Skeletal muscle satellite cell (primary cell): Measurements from ENCODE around the gene ATXN7L1.
A peak's percentile ranks its signal among the peaks of the same experiment; 100 is the strongest.

Experiments used
- H3K27me3 ChIP-seq: 2 replicates; pipeline ENCODE4 v1.7.0; 2013; ENCODE audit warnings: low read length; ENCODE audit not compliant: control insufficient read depth, insufficient read depth
- H3K36me3 ChIP-seq: 2 replicates; pipeline ENCODE4 v1.7.0; 2013; ENCODE audit warnings: mild to moderate bottlenecking, control low read depth, low read length; ENCODE audit not compliant: insufficient read depth
- H3K4me1 ChIP-seq: 2 replicates; pipeline ENCODE4 v1.7.0; 2013; ENCODE audit warnings: low read length; ENCODE audit not compliant: control insufficient read depth, insufficient read depth
- H3K4me2 ChIP-seq: 2 replicates; pipeline ENCODE4 v1.7.0; 2013; ENCODE audit warnings: mild to moderate bottlenecking, low read length
- H3K4me3 ChIP-seq: 2 replicates; pipeline ENCODE4 v1.7.0; 2013; ENCODE audit warnings: low read length
- H3K9ac ChIP-seq: 2 replicates; pipeline ENCODE4 v1.7.0; 2013; ENCODE audit warnings: mild to moderate bottlenecking, low read depth, low read length, moderate library complexity
- H3K9me3 ChIP-seq: replicated peaks from 2 replicates; pipeline ENCODE4 v1.7.0; 2013; ENCODE audit warnings: mild to moderate bottlenecking, control low read depth, low read length

ATXN7L1 gene

DNA sequence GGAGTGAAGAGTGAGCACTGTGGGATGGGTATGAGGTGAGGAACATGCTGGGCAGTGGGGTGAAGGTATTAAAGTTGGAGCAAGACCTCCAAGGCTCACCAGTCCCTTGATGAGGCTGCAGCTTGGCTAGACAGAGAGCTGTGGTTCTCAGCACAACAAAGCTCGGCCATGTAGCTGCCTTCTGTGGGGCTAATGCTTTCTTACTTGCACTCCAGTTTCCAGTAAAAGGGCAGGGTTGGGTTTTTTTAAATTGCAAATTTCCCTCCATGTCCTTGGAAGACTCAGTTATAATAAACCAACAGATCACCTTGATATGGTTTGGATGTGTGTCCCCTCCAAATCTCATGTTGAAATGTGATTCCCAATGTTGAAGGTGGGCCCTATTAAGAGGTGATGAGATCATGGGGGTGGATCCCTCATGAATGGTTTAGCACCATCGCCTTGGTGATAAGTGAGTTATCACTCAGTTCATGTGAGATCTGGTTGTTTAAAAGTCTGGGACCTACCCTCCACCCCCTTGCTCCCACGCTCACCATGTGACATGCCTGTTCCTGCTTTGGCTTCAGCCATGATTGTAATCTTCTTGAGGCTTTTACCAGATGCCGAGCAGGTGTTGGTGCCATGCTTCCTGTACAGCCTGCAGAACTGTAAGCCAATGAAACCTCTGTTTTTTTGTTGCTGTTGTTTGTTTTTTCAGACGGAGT is 55.9 kb downstream of the ATXN7L1 start:
- Histone ChIP-seq H3K9me3 (no peaks in the 10 kb centered on the region), H3K4me3 (no peak overlapping the region), H3K9ac (no peak overlapping the region), H3K4me2 (no peak overlapping the region), H3K4me1 (peaks cover 9% of the 10 kb centered on the region), H3K36me3 (no peaks in the 10 kb centered on the region), H3K27me3 (no peaks in the 10 kb centered on the region)

DNA sequence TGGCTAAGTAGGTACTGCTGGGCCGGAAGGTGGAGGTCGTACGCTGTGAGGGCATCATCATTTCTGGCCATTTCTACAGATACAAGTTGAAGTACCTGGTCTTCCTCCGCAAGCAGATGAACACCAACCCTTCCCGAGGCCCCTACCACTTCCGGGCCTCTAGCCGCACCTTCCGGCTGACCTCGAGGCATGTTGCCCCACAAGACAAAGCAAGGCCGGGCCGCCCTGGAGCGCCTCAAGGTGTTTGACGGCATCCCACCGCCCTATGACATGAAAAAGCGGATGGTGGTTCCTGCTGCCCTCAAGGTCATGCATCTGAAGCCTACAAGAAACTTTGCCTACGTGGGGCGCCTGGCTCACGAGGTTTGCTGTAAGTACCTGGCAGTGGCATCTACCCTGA is 56.8 kb downstream of the ATXN7L1 start:
- Histone ChIP-seq H3K4me2 (no peak overlapping the region), H3K27me3 (no peaks in the 10 kb centered on the region), H3K9ac (no peak overlapping the region), H3K36me3 (no peaks in the 10 kb centered on the region), H3K9me3 (no peaks in the 10 kb centered on the region), H3K4me3 (no peak overlapping the region), H3K4me1 (peaks cover 11% of the 10 kb centered on the region)

DNA sequence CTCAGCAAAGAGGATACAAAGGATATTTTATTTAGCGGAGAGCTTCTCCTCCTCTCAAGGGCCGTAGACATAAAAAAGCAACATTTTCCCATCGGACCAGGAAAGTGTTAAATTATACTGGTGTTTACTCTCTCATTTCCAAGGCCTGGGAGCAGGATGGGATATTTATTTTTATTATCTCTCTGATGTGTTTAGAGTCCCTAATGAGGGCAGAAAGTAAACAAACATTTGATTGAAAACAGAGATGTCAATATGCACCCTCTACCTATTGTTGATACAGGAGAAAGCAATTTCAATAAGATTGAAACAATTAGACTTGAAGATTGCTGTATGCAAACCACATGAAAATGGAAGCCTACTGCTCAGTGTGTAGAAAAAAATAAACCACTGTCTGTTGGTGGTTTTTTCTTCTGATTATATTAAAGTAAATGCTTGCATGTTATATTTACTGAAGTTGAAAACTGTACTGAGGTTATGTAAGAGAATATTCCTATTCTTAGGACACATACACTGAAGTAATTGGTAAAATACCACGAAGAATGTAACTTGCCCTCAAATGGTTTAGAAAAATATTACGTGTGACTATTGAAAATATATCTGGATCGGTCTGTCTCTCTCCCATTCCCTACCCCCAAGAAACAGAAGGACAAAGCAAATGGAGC is 59.3 kb downstream of the ATXN7L1 start:
- H3K4me1 ChIP-seq: peaks cover 11% of the 10 kb centered on the region

DNA sequence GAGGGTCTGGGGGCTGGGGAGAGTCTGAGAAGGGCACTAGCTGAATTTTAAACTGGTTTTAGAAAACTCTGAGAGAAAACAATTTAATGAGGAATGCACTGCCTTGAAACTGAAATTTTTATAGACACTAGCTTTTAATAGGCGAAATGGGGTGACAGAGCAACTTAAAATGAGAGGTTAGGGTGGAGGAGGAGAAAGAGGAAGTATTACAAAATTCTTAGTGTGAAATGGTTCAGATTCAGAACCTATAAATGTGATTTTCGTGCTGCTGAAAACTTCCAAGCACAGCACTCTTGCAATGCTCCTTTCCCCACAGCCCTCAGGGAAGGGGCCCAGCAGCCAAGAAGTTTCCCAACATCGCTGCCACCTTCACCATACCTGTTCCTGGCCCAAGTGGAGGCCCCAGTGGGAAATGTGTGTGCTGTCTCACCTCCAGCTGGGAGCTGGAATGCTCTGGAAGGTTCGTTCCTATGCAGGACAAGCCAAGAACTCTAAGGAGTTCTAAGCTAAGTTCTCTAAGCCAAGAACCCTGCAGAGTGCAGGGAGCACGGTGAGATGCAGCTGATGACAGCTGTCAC is 60.0 kb downstream of the ATXN7L1 start:
- no peak overlapping the region for H3K4me2 ChIP-seq
- peaks cover 11% of the 10 kb centered on the region for H3K4me1 ChIP-seq
- H3K27me3 ChIP-seq: no peaks in the 10 kb centered on the region
- no peaks in the 10 kb centered on the region for H3K36me3 ChIP-seq
- H3K4me3 ChIP-seq: no peak overlapping the region
- H3K9me3 ChIP-seq: no peaks in the 10 kb centered on the region
- H3K9ac ChIP-seq: no peak overlapping the region

More for the DNA sequence above, 59.3 kb downstream of the ATXN7L1 start:
- H3K9me3 ChIP-seq: no peaks in the 10 kb centered on the region
- no peak overlapping the region for H3K4me2 ChIP-seq
- H3K9ac ChIP-seq: no peak overlapping the region
- no peaks in the 10 kb centered on the region for H3K36me3 ChIP-seq
- no peaks in the 10 kb centered on the region for H3K27me3 ChIP-seq
- H3K4me3 ChIP-seq: no peak overlapping the region

DNA sequence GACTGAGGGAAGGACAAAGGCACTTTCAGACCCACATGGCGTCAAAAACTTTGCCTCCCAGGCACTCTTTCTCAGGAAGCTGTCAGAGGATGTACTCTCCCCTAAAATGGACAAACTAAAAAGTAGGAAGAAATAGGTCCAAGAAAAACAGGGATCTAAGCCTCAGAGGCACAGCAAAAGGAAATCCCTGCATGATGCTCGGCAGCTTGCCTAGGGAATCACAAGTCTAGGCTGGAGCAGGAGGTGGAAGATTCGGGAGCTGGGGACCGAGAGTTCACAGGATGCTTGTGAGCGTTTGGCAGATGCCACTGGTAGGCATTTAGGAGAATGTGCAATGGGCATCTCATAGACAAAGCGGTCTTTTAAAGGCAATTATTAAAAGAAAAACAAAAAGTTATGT is 60.8 kb downstream of the ATXN7L1 start:
- no peak overlapping the region for H3K4me3 ChIP-seq

DNA sequence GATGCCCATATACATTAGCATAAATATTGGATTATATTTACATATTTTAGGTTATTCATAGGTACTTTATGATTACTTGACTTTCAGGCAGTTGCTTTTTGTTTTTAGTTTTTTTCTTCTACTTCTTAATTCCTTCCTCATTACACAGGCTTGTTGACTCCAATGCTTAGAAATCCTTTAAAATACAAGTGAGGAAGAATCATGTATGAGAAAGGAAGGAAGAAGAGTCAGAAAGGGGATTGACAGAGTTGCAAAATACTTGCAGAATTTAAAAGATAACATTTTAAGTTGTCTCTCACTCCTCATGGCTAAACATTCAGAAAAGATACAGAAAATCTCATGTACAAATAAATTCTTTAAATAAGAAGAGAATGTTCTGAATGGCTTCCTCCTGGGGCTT is 61.9 kb downstream of the ATXN7L1 start:
- H3K9me3 ChIP-seq: no peaks in the 10 kb centered on the region
- no peak overlapping the region for H3K9ac ChIP-seq
- H3K36me3 ChIP-seq: no peaks in the 10 kb centered on the region
- no peaks in the 10 kb centered on the region for H3K27me3 ChIP-seq
- no peak overlapping the region for H3K4me2 ChIP-seq
- H3K4me3 ChIP-seq: no peak overlapping the region
- peaks cover 12% of the 10 kb centered on the region for H3K4me1 ChIP-seq

More for the DNA sequence above, 60.8 kb downstream of the ATXN7L1 start:
- no peaks in the 10 kb centered on the region for H3K9me3 ChIP-seq
- H3K4me2 ChIP-seq: no peak overlapping the region
- H3K4me1 ChIP-seq: peaks cover 11% of the 10 kb centered on the region
- no peaks in the 10 kb centered on the region for H3K36me3 ChIP-seq
- no peaks in the 10 kb centered on the region for H3K27me3 ChIP-seq
- no peak overlapping the region for H3K9ac ChIP-seq

DNA sequence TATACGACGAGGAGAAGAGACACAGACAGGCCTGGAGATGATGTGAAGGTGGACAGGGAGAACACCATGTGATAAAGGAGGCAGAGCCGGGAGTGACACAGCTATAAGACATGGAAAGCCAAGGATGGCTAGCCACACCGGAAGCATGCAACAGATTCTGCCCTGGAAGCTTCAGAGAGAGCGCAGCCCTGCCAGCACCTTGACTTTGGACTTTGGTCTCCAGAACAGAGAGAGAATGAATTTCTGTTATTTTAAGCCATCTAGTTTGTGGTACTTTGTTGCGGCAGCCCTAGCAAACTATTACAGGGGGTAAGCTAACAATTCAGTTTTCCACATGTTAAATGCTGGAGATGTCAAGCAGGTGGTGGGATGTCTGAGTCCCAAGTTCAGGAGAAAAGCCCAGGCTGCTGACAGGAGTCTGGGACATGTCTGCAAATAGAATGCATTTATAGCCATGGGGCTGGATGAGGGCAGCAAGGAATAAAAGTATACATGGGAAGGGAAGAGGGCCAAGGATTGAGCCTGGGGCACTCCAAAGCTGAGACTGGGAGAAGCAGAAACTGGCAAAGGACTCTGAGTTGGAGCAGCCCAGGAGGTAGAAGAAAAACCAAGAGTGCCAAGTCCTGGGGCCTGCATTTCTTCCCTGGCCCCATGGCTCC is 65.1 kb downstream of the ATXN7L1 start:
- H3K4me3 ChIP-seq: no peak overlapping the region
- peaks cover 26% of the 10 kb centered on the region for H3K4me1 ChIP-seq
- H3K4me2 ChIP-seq: no peak overlapping the region
- H3K9me3 ChIP-seq: no peaks in the 10 kb centered on the region
- no peaks in the 10 kb centered on the region for H3K27me3 ChIP-seq
- no peak overlapping the region for H3K9ac ChIP-seq
- no peaks in the 10 kb centered on the region for H3K36me3 ChIP-seq

DNA sequence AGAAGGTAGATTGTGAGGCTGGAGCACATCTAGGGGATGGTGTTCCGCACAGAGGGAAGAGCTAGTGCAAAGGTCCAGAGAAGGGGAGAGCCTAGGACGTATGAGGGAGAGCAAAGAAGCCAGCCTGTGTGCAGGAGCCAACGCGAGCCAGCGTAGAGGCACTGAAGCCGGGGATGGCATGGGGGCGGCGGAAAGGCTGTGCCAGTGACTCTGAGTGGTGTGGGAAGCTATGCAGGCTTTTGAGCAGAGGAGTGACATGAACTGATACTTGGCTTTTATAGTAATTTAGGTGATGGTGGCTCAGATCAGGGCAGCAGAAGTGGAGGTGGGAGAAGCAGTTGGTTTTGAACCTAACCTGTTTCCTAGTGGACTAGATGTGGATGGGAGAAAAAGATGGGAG is 65.8 kb downstream of the ATXN7L1 start:
- H3K9ac ChIP-seq: no peak overlapping the region
- no peaks in the 10 kb centered on the region for H3K36me3 ChIP-seq
- no peaks in the 10 kb centered on the region for H3K9me3 ChIP-seq
- no peak overlapping the region for H3K4me3 ChIP-seq
- no peaks in the 10 kb centered on the region for H3K27me3 ChIP-seq
- H3K4me2 ChIP-seq: no peak overlapping the region
- peaks cover 27% of the 10 kb centered on the region for H3K4me1 ChIP-seq

DNA sequence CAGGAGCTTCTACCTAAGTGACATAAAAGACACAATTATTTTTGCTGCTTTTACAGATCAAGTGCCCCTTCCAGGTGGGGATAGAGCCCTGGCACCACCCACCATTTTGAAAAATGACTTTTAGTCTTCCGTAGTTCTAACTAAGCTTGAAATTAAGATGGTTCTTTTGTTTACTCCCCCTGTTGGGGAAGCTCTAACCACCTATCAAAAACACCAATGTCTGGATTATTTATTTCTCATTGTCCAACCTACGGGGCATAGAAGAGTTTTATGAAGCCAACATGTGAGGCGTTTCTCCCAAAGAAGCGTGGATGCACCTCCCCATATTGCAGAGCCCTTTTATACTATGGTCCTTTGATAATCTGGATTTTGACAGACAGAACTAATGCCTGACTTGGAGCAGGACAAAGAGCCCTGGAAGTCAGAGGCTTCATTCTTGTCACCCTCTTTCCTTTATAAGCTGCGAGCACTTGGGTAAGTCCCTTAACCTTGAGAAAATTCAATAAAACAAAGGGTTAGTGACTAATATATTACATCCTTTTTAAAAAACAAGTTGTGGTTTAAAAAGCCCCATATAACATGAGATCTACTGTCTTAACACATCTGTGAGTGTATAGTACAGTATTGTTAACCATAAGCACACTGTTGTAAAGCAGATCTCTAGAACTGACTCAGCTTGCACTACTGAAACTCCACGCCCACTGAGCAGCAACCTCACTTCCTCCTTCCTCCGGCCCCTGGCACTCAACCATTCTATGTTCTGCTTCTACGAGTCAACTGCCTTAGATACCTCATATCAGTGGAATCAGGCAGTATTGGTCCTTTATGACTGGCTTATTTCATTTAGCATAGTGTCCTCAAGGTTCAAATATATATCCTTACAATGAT is 67.5 kb downstream of the ATXN7L1 start:
- Histone ChIP-seq H3K4me2 (peak overlapping the region; percentile 4), H3K4me3 (no peak overlapping the region), H3K36me3 (no peaks in the 10 kb centered on the region), H3K9me3 (no peaks in the 10 kb centered on the region), H3K9ac (no peak overlapping the region), H3K4me1 (peaks cover 33% of the 10 kb centered on the region), H3K27me3 (no peaks in the 10 kb centered on the region)

DNA sequence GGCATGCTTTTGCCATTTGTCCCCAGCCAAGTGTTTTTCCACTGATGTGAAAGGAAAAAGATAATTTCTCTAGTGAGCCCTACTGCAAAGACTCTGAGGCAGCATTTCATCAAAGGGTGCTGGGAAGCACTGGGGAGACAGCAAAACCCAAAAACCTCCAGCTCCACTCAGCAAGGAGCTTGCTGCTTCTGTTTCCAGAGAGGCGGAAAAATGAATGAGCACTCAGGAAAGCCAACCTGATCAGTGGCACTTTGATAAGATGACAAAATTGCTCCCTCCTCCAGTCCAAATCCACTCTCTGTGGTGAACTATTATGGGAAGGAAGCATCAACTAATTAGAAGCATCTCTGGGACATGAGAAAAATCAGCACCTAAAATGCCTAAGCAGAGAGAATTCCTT is 68.2 kb downstream of the ATXN7L1 start:
- Histone ChIP-seq H3K27me3 (no peaks in the 10 kb centered on the region), H3K36me3 (no peaks in the 10 kb centered on the region), H3K4me3 (no peak overlapping the region), H3K4me2 (no peak overlapping the region), H3K9ac (no peak overlapping the region), H3K4me1 (peaks cover 33% of the 10 kb centered on the region), H3K9me3 (no peaks in the 10 kb centered on the region)

DNA sequence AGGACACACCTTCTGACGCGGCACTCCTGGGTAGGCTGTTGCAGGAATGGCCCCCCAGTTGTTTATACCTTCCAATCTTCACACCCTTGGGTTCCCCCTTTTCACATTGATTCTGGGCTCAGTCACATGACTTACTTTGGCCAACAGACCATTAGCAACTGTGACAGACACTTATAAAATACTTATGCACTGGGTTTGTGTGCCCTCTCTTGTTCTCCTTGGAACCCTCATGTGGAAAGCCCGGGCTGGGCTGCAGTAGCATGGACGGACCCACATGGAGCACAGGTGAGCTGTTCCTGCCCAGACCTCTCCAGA is 69.0 kb downstream of the ATXN7L1 start:
- Histone ChIP-seq H3K36me3 (no peaks in the 10 kb centered on the region), H3K4me2 (no peak overlapping the region), H3K27me3 (no peaks in the 10 kb centered on the region), H3K9ac (no peak overlapping the region), H3K4me1 (peaks cover 33% of the 10 kb centered on the region), H3K9me3 (no peaks in the 10 kb centered on the region), H3K4me3 (no peak overlapping the region)
